ENCODE measurements around the gene VSIR.

The VSIR gene

DNA sequence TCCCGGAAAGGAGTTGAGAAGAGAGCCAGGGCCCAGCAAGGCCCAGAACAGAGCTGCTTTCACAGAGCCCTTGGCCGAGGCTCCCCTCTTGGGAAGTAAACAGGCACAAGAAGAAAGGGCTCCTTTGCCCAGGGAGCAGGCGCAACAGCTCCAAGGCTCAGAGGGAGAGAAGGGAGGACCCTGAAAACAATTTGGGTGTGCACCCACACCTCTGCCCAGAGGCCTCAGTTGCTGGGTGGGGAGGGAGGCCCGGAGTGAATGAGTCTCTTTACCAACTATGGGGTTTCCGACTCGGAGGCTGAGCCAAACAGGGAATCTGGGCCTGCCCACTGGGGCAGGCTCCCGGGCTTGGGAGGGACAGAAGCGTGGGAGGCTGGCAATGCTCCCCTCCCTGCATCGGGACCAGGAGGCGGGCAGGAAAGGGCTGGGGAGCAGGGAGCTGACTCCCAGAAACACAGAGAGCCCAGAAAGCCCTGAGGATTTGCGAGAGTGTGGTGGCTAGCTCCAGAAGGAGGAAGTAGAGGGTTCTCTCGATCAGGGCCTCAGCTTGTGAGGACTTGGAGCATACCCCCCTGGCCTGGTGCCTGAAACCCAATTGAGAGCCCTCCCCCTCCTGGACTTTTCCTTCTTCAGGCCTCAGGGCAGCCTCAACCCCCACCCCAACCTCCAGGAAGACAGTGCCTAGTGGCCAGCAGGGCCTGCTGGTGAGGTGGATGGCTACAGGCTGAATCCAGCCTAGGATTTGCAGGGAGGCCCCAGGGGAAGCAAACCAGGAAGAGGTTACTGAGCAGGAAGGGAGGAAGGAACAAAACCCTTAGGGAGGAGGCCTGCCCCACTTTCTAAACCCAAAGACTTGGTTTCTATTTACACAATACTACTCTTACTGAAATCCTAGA is 59.9 kb downstream of the VSIR start:
- FAIRE-seq: peak; percentile 69
- no peak for DNase-seq (ENCODE audit: insufficient read length, low spot score)
- TF ChIP-seq SPI1 (IDR thresholded peaks at IDR 0.05; ENCODE audit: low read depth, low read length) (no peak), POLR2A (IDR thresholded peaks at IDR 0.05; ENCODE audit: low read depth, low read length) (no peak), POLR2AphosphoS5 (IDR thresholded peaks at IDR 0.05; ENCODE audit: low read depth, low read length) (no peak), PAX5 (IDR thresholded peaks at IDR 0.05; ENCODE audit: insufficient read depth, low read length, severe bottlenecking) (no peak), TAF1 (IDR thresholded peaks at IDR 0.05; ENCODE audit: low read depth, low read length) (no peak), POU2F2 (IDR thresholded peaks at IDR 0.05; ENCODE audit: low read depth, low read length) (no peak)

DNA sequence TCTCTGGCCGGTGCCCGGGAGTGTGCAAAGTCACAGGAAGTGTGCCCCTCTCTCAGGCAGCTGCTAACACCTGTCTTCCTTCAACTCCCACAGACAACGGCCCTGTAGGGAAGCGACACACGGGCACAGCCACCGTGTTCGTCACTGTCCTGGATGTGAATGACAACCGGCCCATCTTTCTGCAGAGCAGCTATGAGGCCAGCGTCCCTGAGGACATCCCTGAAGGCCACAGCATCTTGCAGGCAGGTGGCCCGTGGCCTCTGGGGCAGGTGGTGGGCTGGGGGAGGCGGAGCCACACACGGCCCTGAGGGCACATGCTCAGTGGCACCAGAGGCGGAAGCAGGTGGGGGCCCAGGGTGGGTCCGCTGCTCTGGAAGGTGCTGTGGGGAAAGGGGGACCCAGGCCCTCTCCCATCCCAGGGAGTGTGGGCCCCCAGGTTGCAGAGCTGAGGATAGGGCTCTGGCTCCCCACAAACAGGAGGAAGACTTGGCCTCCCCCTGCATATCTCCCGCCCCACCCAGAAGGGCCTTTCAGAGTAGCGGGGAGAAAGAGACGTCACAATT is 60.7 kb downstream of the VSIR start:
- TF ChIP-seq TAF1 (IDR thresholded peaks at IDR 0.05; ENCODE audit: low read depth, low read length) (no peak), POLR2AphosphoS5 (IDR thresholded peaks at IDR 0.05; ENCODE audit: low read depth, low read length) (no peak), SPI1 (IDR thresholded peaks at IDR 0.05; ENCODE audit: low read depth, low read length) (no peak), POLR2A (IDR thresholded peaks at IDR 0.05; ENCODE audit: low read depth, low read length) (no peak), POU2F2 (IDR thresholded peaks at IDR 0.05; ENCODE audit: low read depth, low read length) (no peak), PAX5 (IDR thresholded peaks at IDR 0.05; ENCODE audit: insufficient read depth, low read length, severe bottlenecking) (no peak)
- FAIRE-seq (peak; percentile 71), DNase-seq (ENCODE audit: insufficient read length, low spot score) (no peak)

DNA sequence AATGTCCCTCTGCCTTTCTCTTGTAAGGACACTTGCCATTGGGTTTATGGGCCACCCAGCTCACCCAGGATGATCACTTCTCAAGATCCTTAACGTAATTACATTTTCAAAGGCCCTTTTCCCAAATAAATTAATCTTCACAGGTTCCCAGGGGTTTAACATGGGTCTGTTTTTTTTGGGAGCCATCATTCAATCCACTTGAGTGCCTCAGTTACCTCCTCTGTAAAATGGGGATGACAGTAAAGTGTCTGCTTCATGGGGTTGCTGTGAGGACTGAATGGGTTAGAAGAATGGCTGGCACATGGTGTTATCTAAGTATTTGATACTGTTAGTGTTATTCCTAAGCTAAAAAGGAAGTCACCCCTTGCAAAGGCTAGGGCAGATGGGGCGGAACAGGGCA is 61.1 kb downstream of the VSIR start:
- no peak for FAIRE-seq
- no peak for DNase-seq (ENCODE audit: insufficient read length, low spot score)
- no peak for TF ChIP-seq POLR2A (IDR thresholded peaks at IDR 0.05; ENCODE audit: low read depth, low read length)
- TF ChIP-seq PAX5 (IDR thresholded peaks at IDR 0.05; ENCODE audit: insufficient read depth, low read length, severe bottlenecking): no peak
- no peak for TF ChIP-seq SPI1 (IDR thresholded peaks at IDR 0.05; ENCODE audit: low read depth, low read length)
- no peak for TF ChIP-seq POLR2AphosphoS5 (IDR thresholded peaks at IDR 0.05; ENCODE audit: low read depth, low read length)
- TF ChIP-seq TAF1 (IDR thresholded peaks at IDR 0.05; ENCODE audit: low read depth, low read length): no peak
- TF ChIP-seq POU2F2 (IDR thresholded peaks at IDR 0.05; ENCODE audit: low read depth, low read length): no peak

DNA sequence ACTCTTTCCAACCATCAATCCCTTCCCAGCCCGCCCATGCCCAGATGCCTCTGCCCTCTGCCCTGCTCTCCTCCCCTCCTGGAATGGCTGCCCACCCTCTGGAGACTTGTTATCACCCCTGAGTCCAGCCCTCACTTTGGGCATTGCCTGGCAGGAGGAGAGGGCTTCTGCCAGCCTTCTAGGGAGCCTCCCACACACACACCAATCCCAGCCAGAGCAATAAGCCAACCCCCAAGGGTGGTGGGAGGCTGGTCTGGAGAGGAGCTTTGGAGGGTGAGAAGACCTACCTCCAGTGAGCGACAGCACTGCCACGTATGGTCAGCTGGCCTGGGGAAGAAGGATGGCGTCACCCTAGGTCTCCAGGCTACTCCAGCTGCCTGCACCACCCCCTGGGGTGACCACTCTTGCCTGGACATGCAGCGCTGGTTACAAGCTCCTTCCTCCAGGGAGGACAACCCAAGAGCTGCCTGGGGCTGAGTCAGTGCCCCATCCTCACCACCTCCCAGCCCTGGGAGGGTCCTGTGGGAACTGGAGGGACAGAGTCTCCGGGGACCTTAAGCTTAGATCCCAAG is 62.2 kb downstream of the VSIR start:
- TF ChIP-seq POLR2AphosphoS5 (IDR thresholded peaks at IDR 0.05; ENCODE audit: low read depth, low read length) (no peak), POU2F2 (IDR thresholded peaks at IDR 0.05; ENCODE audit: low read depth, low read length) (no peak), PAX5 (IDR thresholded peaks at IDR 0.05; ENCODE audit: insufficient read depth, low read length, severe bottlenecking) (no peak), TAF1 (IDR thresholded peaks at IDR 0.05; ENCODE audit: low read depth, low read length) (no peak), SPI1 (IDR thresholded peaks at IDR 0.05; ENCODE audit: low read depth, low read length) (no peak), POLR2A (IDR thresholded peaks at IDR 0.05; ENCODE audit: low read depth, low read length) (no peak)
- no peak for FAIRE-seq
- DNase-seq (ENCODE audit: insufficient read length, low spot score): no peak

DNA sequence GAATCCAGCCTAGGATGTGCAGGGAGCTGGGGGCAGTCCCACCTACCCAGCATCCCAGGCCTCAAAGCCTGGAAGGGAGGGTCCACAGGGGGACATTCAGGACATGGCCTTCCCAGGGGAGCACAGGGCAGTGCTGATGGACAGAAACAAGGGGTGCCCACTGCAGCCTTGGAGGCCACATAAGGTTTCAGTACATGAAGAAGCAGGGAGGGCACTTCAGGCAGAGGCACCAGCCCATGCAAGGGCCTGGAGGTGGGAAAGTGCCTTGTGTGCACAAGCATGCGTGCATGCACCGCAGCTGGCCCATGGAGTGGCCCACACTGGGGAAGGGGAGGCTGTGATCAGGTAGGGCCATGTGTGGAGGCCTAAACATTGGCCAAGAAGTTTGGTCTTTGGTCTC is 62.8 kb downstream of the VSIR start:
- TF ChIP-seq POLR2A (IDR thresholded peaks at IDR 0.05; ENCODE audit: low read depth, low read length): no peak
- TF ChIP-seq POU2F2 (IDR thresholded peaks at IDR 0.05; ENCODE audit: low read depth, low read length): no peak
- TF ChIP-seq SPI1 (IDR thresholded peaks at IDR 0.05; ENCODE audit: low read depth, low read length): no peak
- TF ChIP-seq POLR2AphosphoS5 (IDR thresholded peaks at IDR 0.05; ENCODE audit: low read depth, low read length): no peak
- no peak for TF ChIP-seq PAX5 (IDR thresholded peaks at IDR 0.05; ENCODE audit: insufficient read depth, low read length, severe bottlenecking)
- no peak for TF ChIP-seq TAF1 (IDR thresholded peaks at IDR 0.05; ENCODE audit: low read depth, low read length)
- FAIRE-seq (no peak), DNase-seq (ENCODE audit: insufficient read length, low spot score) (no peak)

DNA sequence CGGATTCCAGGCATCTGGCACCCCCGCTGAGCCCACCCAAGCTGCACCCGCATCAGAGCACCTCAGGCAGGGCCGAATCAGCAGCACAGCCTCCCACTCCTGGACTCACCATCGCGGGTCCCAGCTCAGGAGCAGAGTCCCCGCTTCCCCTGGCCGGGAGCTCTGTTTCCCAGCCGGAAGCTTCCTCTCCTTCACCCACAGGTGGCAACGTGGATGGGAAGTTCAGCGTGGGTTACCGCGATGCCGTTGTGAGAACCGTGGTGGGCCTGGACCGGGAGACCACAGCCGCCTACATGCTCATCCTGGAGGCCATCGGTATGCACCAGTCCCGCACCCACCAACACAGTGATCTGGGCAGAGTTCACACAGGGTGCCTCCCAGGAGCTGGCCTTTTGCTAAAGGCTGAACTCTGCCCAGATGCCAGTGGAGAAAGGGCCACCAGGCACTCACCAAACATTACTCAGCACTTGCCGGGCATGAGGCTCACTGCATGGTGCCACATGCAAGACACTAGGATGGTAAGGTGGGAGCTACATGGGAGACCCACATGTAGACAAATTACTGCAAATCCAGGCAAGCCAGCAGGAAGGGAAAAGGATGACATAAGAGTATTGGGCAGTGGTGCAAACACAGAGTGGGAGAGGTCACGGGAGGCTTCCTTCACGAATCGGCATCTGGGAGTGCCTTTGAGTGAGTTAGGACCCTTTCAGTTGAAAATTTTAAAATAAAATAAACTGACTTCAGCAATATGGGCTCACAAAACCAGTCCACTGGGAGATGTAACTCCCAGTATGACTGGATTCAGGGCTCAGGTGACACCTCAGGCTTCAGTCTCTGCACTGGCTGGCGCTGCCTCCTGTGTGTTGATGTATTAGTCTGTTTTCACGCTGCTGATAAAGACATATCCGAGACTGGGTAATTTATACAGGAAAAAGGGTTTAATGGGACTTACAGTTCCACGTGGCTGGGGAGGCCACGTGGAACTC is 64.1 kb downstream of the VSIR start:
- no peak for DNase-seq (ENCODE audit: insufficient read length, low spot score)
- FAIRE-seq: peak; percentile 54
- no peak for TF ChIP-seq POU2F2 (IDR thresholded peaks at IDR 0.05; ENCODE audit: low read depth, low read length)
- no peak for TF ChIP-seq SPI1 (IDR thresholded peaks at IDR 0.05; ENCODE audit: low read depth, low read length)
- no peak for TF ChIP-seq POLR2AphosphoS5 (IDR thresholded peaks at IDR 0.05; ENCODE audit: low read depth, low read length)
- TF ChIP-seq TAF1 (IDR thresholded peaks at IDR 0.05; ENCODE audit: low read depth, low read length): no peak
- TF ChIP-seq PAX5 (IDR thresholded peaks at IDR 0.05; ENCODE audit: insufficient read depth, low read length, severe bottlenecking): no peak
- TF ChIP-seq POLR2A (IDR thresholded peaks at IDR 0.05; ENCODE audit: low read depth, low read length): no peak

DNA sequence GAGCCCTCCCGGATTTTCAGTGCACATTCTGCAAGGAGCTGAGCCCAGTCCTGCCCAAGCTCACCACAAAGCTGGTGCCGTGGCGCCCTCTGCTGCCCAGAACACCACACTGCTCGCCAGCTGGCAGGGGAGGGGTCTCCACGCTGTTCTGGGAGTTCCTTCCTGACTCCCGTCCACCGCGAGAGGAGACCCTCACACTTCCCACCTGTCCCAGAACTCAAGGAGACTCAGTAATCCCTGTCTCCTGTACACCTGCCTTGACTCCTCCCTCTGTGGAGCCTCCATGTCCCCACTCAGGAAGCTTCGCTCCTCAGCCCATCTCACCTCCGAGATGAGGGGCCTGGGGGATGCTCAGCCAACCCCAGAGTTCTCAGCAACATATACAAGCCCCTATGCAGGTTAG is 65.0 kb downstream of the VSIR start:
- TF ChIP-seq PAX5 (IDR thresholded peaks at IDR 0.05; ENCODE audit: insufficient read depth, low read length, severe bottlenecking) (no peak), POLR2A (IDR thresholded peaks at IDR 0.05; ENCODE audit: low read depth, low read length) (no peak)
- DNase-seq (ENCODE audit: insufficient read length, low spot score) (peak; percentile 78), FAIRE-seq (peak; percentile 94)

DNA sequence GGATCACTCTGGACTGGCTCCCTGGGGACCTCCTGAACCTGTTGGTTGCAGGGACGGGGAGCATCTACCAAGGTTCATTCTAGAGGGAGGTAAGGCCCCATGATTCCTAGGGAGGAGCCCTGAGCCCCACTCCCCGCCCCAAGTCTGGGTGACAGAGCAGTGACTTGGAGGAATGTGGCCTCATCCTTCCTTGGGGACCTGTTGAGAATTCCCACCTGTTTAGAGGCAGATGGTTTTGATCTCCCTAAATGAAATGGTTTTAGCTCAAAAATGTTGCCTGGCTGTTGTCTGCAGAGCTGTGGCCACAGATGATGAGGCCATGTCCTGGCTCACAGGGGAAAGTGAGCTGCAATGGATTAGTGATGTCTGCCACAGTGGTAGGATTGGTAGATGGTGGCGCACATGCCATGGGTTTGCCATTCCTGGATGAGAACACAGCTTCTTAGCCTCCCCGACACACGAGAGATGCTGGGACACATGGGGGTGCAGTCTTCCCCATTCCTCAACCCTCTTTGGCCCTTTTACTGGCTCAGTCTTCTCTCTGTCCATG is 66.0 kb downstream of the VSIR start:
- FAIRE-seq (peak; percentile 41), DNase-seq (ENCODE audit: insufficient read length, low spot score) (no peak)
- no peak for TF ChIP-seq POLR2A (IDR thresholded peaks at IDR 0.05; ENCODE audit: low read depth, low read length)
- TF ChIP-seq PAX5 (IDR thresholded peaks at IDR 0.05; ENCODE audit: insufficient read depth, low read length, severe bottlenecking): no peak
- no peak for TF ChIP-seq POU2F2 (IDR thresholded peaks at IDR 0.05; ENCODE audit: low read depth, low read length)
- no peak for TF ChIP-seq TAF1 (IDR thresholded peaks at IDR 0.05; ENCODE audit: low read depth, low read length)
- no peak for TF ChIP-seq POLR2AphosphoS5 (IDR thresholded peaks at IDR 0.05; ENCODE audit: low read depth, low read length)
- TF ChIP-seq SPI1 (IDR thresholded peaks at IDR 0.05; ENCODE audit: low read depth, low read length): no peak
